Stimulated activated CD8-positive, alpha-beta memory T cell treated with anti-CD3 and anti-CD28 coated beads, Interleukin-4, amount 100 ng/mL, for 48 hours (primary cell): ENCODE results near the gene AMBN.
"Not testable (repeated sequence)": the region's sequence is repeated elsewhere in the genome, so short reads cannot be mapped to it uniquely, and the experiment has no call there.

Experiments used
- DNase-seq: peaks from one replicate; pipeline ENCODE4 v3.0.0-alpha.2; 2020

The AMBN gene

GRCh38 chr4:70608324-70608723 is 16.3 kb downstream of the AMBN start:
- DNase-seq = no peak

GRCh38 chr4:70613306-70614183 is 21.5 kb downstream of the AMBN start:
- DNase-seq = no peak

DNA sequence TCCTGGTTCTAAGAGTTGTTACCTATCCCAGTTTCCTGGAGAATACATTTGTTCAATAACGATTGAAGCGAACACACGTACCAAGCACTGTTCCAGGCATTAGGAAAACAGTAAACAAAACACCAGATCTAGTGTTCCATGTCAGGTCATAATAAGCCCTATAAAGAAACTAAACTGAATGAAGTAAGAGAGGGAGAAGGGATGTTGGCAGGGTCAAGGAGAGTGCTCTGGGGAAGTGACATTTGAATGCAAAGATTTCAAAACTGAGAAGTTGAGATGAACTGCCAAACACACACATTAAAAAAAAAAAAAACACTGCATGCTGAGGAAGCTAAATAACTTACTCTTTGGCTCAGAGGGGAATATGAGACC is 22.1 kb downstream of the AMBN start:
- no peak for DNase-seq

- DNase-seq = no peak
Measured at GRCh38 chr4:70619288-70619687, 27.2 kb downstream of the AMBN start.

DNA sequence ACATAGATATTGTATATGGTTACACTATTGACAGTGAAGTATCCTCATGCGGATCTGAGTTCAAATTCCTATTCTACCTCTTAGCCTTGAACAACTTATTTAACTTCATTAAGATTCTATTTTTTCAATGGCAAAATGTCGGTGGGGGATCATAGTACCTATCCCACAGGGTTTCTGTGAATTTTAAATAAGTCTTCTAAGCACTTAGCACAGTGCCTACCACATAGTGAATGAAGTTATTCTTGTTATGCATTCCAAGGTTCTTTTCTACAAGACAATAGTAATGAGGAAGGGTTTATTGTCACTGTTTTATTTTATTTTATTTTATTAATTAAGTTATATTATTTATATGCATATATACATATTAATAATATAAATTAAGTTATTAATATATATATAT is 27.7 kb downstream of the AMBN start:
- DNase-seq = no peak

DNA sequence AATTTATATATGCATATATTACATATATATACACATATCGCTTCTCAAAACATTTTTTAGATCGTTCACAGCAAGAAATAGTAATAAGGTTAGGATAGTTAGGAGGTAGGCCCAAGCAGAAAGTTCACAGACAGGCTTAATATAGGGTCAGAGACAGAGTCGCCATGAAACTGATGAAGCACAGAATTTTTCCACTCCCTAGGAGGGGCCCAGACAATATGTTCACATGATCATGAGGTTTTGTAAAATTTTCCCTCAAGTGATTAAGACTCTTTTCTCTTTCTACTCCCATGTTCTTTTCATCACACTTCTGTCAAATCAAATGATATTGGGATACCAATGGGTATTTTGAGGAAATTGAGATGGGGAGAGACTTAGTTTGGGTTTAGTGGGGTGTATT is 31.3 kb downstream of the AMBN start:
- DNase-seq = no peak

DNA sequence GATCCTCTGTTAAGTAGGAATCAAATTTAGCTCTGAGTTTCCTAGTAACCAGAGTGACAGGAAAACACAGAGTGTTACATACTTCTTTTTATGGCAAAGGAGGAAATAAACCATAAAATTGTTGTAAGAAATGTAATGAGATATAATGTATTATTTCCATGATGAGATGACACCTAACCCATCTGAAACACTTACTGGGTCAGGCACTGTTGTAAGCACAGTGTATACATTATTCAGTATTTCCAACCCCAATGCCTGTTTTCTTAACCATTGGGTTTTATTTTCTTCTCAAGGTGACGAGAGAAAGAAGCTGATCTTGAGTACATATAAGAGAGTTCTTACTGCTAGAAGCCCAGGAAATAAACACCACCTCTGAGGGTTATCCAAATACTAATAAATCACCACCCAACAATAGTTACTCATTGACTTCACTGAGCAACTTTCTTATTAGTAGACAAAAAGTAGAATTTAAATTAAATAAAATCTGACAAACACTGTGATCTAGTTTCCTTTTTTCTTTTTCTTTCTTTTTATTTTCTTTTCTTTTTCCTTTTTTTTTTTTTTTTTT is 32.3 kb downstream of the AMBN start:
- no peak for DNase-seq

GRCh38 chr4:70627620-70628019 is 35.6 kb downstream of the AMBN start:
- no peak for DNase-seq

DNA sequence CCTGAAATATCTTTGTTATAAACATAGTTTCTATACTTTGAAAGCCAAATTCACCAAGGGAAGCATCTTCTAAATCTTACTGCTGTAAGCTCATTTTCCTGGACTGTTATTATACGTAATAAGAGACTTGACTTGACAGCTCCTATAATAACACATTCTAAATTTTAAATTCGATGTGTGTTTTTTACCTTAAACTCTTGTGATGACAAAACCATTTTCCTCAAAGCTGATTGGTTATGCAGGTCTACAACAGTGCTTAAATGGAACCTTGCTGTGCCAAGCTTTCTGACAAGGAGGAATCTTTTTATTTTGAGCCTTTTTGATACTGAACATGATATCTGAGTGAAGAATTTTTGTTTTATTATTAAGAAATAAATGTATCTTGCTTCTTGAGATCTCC is 36.4 kb downstream of the AMBN start, which contains the start of gene ENAM:
Gene ENAM, plus strand, starts transcription at position 301 of the 400 bp plus-strand sequence. CDS start 757 bp downstream, outside the sequence.
- DNase-seq = no peak

- DNase-seq = no peak
Measured at GRCh38 chr4:70629469-70630090, 37.5 kb downstream of the AMBN start.

DNA sequence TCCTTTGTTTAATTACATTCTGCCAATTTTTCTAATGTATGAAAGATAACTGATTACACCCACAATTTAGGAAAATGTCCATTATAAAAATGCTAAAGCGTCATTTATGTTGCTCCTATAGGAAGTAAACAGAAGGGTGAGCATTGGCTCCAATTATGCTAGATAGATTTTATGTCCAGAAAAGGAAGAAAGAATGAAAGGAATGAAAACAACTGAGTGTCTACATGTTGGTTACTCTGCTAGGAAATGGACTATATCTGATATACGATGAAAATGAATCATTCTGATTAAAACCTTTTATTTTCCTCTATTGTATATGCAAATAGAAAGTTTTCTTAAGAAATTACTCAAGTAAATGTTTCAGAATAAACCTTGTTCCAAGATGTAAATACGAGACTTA is 38.1 kb downstream of the AMBN start:
- no peak for DNase-seq

GRCh38 chr4:70632028-70632427 is 40.0 kb downstream of the AMBN start:
- DNase-seq = no peak

- DNase-seq = no peak
Measured at GRCh38 chr4:70634482-70634881, 42.4 kb downstream of the AMBN start.

DNA sequence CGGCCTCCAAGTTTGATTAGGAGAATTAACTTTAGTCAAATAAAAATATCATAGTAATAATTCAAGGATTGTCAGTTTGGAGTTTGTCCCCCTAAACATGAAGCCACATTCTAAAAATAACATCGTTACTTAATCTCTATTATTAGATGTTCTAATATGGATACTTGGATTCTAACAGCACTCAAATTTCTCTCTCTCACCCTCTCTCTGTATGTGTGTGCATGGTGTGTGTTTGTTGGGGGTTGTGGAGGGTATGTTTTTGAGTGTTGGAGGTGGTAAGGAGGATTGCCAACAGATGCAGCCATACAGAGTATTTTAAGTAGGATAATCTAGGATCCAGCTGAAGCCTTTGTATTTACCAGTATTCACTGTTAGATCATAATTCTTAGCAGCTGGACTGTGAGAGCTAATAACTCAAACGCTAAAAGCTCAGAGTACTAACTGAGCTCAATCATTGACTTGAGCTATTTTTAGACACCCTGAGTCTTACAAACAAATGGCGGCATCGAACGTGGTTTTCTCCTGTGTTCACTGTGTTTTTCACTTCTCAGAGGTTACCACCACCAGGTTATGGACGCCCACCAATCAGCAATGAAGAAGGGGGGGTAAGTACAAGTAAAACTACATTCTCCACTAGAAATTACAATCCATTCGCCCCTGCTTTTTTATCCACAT is 45.3 kb downstream of the AMBN start:
- no peak for DNase-seq

- DNase-seq = no peak
Measured at GRCh38 chr4:70640192-70640591, 48.1 kb downstream of the AMBN start.

- not testable (repeated sequence) for DNase-seq
Measured at GRCh38 chr4:70650741-70651140, 58.7 kb downstream of the AMBN start.

DNA sequence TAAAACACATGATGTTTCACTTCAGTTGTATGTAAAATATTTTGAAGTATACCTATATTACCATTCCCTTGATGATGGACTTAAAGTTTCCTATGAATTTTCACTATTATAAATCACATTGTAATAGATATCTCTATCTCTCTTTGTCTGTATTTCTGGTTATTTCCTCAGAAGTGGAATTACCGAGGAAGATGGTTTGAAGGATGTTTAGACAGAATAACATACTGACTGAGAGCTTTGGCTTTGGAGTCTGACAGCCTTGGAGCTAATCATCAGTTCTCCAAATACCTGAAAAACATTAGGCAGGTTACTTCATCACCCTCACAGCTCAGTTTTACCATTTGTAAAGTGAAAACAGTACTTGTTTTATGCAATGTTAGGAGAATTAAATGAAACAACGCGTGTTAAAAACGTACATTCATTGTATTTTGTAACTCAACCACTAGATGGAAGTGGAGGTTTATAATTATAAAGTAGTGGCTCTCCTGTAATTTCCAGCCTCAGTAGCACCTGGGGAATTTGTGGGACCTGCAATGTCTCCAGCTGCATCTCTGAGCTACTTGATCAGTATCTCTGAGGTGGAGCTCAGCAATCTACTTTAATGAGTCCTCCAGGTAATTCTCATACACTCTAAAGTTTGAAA is 59.9 kb downstream of the AMBN start:
- DNase-seq = no peak

DNA sequence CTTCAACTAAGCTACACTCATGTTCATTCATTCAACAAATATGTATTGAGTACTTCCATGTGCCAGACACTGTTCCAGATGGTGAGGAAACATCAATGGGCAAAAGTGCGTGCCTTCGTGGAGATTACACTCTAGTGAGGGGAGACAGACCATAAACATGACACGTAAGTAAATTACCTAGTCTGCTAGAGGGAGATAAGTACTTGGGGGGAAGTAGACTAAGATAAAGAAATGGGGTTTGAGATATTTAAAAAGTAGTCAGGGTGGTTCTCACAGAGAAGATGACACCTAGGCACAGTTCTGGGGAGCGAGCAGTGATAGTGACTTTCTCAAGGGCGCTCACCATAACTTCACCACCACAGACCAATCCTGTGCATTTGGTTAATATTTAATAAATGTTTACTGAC is 62.6 kb downstream of the AMBN start:
- DNase-seq = no peak
